Naive thymus-derived CD4-positive, alpha-beta T cell (primary cell): ENCODE data around the gene SF1. TPM values are rescaled to one million over a fixed set of nuclear protein-coding genes. Genes with fewer than 3 reads are reported as not detected.

Experiments
- ATAC-seq: fragments of 150-1000 bp; cut with Tn5 transposase; 2 replicates; pipeline ENCODE4 v1.10.0; 2021; ENCODE audit warnings: mild to moderate bottlenecking, moderate library complexity
- CTCF ChIA-PET: fragments of 350-600 bp; sonication (Branson Sonifier 250); formaldehyde crosslinking; loops from one replicate; lab custom pipeline; 2021; ENCODE audit warnings: antibody characterized with exemption; lab: Charles Lee
- POLR2A ChIA-PET: fragments of 350-600 bp; sonication (Branson Sonifier 250); formaldehyde crosslinking; loops from one replicate; lab custom pipeline; 2021; ENCODE audit warnings: antibody characterized with exemption, inconsistent platforms; lab: Charles Lee
- DNase-seq, 9 donors: peaks; one replicate each; pipeline versions ENCODE4 v3.0.0 to v3.0.0-alpha.2; 2020 to 2022; ENCODE audit warnings: mixed read lengths in 1 of 9
- H3K27ac ChIP-seq: one replicate; pipeline ENCODE4 v1.7.0; 2013; ENCODE audit warnings: mild to moderate bottlenecking, low read depth, low read length, moderate library complexity
- H3K27me3 ChIP-seq, 2 donors: one replicate each; pipeline ENCODE4 v1.7.0; 2013; ENCODE audit warnings: low read length in 2 of 2, mild to moderate bottlenecking in 2 of 2, moderate library complexity in 2 of 2; ENCODE audit not compliant: control insufficient read depth in 2 of 2, insufficient read depth in 2 of 2
- H3K36me3 ChIP-seq, 3 experiments: 1 replicate in 2 of 3; 2 replicates in 1 of 3; pipeline ENCODE4 v1.7.0; 2013; ENCODE audit warnings: low read length in 3 of 3, mild to moderate bottlenecking in 3 of 3, moderate library complexity in 1 of 3; ENCODE audit not compliant: insufficient read depth in 3 of 3, control insufficient read depth in 2 of 3
- H3K4me1 ChIP-seq, 2 donors: one replicate each; pipeline ENCODE4 v1.7.0; 2013; ENCODE audit warnings: low read length in 2 of 2, mild to moderate bottlenecking in 2 of 2, moderate library complexity in 1 of 2; ENCODE audit not compliant: control insufficient read depth in 2 of 2, insufficient read depth in 2 of 2
- H3K4me3 ChIP-seq: 2 replicates; pipeline ENCODE4 v1.7.0; 2013; ENCODE audit warnings: mild to moderate bottlenecking, low read length
- H3K9me3 ChIP-seq, 3 experiments: 1 replicate in 2 of 3; 2 replicates in 1 of 3; pipeline ENCODE4 v1.7.0; 2013; ENCODE audit warnings: low read length in 3 of 3; ENCODE audit not compliant: control insufficient read depth in 2 of 3
- H3K27ac Mint-ChIP-seq, 9 donors: one replicate each; pipeline ENCODE4 v1.8.0; 2020 to 2022; ENCODE audit warnings: mixed read lengths in 9 of 9, mild to moderate bottlenecking in 8 of 9, moderate library complexity in 5 of 9, inconsistent platforms in 2 of 9
- H3K27me3 Mint-ChIP-seq, 5 donors: one replicate each; pipeline ENCODE4 v1.8.0; 2021 to 2022; ENCODE audit warnings: mixed read lengths in 5 of 5, mild to moderate bottlenecking in 1 of 5
- H3K36me3 Mint-ChIP-seq, 5 donors: one replicate each; pipeline ENCODE4 v1.8.0; 2020 to 2022; ENCODE audit warnings: mixed read lengths in 5 of 5, mild to moderate bottlenecking in 3 of 5, inconsistent platforms in 1 of 5
- H3K4me1 Mint-ChIP-seq, 7 donors: one replicate each; pipeline ENCODE4 v1.8.0; 2020 to 2022; ENCODE audit warnings: mixed read lengths in 7 of 7, mild to moderate bottlenecking in 3 of 7, inconsistent platforms in 1 of 7
- H3K4me3 Mint-ChIP-seq, 10 donors: one replicate each; pipeline ENCODE4 v1.8.0; 2020 to 2022; ENCODE audit warnings: mild to moderate bottlenecking in 10 of 10, mixed read lengths in 10 of 10, moderate library complexity in 6 of 10, inconsistent platforms in 2 of 10
- H3K9me3 Mint-ChIP-seq, 11 donors: one replicate each; pipeline ENCODE4 v1.8.0; 2020 to 2022; ENCODE audit warnings: mixed read lengths in 11 of 11, mild to moderate bottlenecking in 4 of 11, inconsistent platforms in 1 of 11, moderate library complexity in 1 of 11
- intact Hi-C, 2 donors: fragments of 100-400 bp; cut with micrococcal nuclease; formaldehyde crosslinking; loops; one replicate each; pipeline ENCODE4 v1.15.1; 2023
- polyA plus RNA-seq, 2 donors: library from polyadenylated mRNA; unstranded; fragments of 300-500 nt; fragmentation: Illumina TruSeq; gene quantifications; one replicate each; pipeline ENCODE4 v1.2.3, GENCODE V29; 2021
- total RNA-seq, 6 experiments: library from RNA in 5 of 6; stranded (reverse) in 5 of 6; gene quantifications; 1 replicate in 5 of 6; 2 replicates in 1 of 6; pipeline ENCODE4 v1.2.3 and lab custom pipeline; 2021 to 2026

The SF1 gene
- total and polyA plus RNA-seq, 7 experiments from 2014 or later: 101 to 1,612 (median 901) TPM

DNA sequence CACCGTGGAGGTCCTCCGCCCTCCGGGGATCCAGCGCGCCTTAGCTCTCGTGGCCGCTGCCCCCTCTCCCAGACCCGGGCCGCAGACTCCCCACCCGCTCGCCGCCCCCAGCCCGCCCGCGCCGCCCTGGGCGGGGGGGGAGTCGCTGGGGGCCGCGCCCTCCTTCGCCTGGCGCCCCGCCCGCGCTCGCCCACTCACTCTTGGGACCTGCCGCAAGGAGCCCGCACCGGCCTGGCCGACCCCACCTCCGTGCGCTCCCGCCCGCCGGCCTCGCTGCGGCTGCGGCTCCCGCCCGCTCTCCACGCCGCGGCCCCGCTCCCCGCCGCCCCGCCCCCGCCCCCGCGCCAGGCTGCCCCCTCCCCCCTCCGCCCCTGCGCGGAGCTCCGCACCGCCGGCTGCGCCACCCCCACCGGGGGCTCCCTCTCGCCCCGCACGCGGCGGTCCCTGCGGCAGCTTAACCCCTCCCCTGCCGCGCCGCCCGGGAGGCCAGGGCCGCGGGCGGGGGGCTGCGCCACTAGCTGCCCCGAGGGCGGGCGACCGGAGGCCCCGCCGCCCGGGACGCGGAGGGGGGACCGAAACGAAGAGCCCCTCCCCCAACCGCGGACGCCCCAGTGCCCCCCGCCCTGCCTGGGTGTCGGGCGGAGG lies 33.7 kb downstream of the SF1 start:
- peak overlapping the region; percentile 97 for H3K27ac ChIP-seq
- peaks cover 7 to 40% (median 8%) of the 10 kb centered on the region in 3 experiments for H3K36me3 ChIP-seq
- ChIA-PET CTCF (interaction anchor here (0.6 to 18.4 kb wide), 12 partner anchors 8 to 427 kb away, joined by 3 to 305 read pairs (median 4); partner anchors contain the start of genes MAP4K2, PRDX5, PYGM and SF1), POLR2A (interaction anchor here (0.6 to 39.7 kb wide), 43 partner anchors 8 to 1903 kb away, joined by 3 to 1956 read pairs (median 5); partner anchors contain the start of genes ARL2, ATG2A, CDC42BPG and EHD1)
- H3K9me3 ChIP-seq: no peaks in the 10 kb centered on the region
- peak overlapping the region; percentile 94 to 100 (median 99) for H3K27ac Mint-ChIP-seq
- ATAC-seq (peak; percentile 2), DNase-seq (peak in 3 of 9 donors; percentile 49 to 69 (median 61))
- H3K9me3 Mint-ChIP-seq: peaks cover 0 to 5% (median 0%) of the 10 kb centered on the region in 11 donors
- intact Hi-C loops: loop anchor here (1.0 to 10.0 kb wide), 8 partner anchors 34 to 502 kb away; partner anchors contain the start of genes ZNHIT2 (in 2 of the 2), ARL2 (in 1 of the 2), ATG2A (in 1 of the 2) and EHD1 (in 1 of the 2)
- H3K36me3 Mint-ChIP-seq: peaks cover 4 to 13% (median 7%) of the 10 kb centered on the region in 5 donors
- no peaks in the 10 kb centered on the region for H3K27me3 ChIP-seq
- peak overlapping the region; percentile 98 for H3K4me3 ChIP-seq
- no peaks in the 10 kb centered on the region for H3K27me3 Mint-ChIP-seq
- H3K4me1 Mint-ChIP-seq: peaks cover 18 to 42% (median 35%) of the 10 kb centered on the region in 7 donors
- H3K4me3 Mint-ChIP-seq: peak overlapping the region; percentile 95 to 100 (median 98)
- peaks cover 9 to 16% of the 10 kb centered on the region in 2 donors for H3K4me1 ChIP-seq

DNA sequence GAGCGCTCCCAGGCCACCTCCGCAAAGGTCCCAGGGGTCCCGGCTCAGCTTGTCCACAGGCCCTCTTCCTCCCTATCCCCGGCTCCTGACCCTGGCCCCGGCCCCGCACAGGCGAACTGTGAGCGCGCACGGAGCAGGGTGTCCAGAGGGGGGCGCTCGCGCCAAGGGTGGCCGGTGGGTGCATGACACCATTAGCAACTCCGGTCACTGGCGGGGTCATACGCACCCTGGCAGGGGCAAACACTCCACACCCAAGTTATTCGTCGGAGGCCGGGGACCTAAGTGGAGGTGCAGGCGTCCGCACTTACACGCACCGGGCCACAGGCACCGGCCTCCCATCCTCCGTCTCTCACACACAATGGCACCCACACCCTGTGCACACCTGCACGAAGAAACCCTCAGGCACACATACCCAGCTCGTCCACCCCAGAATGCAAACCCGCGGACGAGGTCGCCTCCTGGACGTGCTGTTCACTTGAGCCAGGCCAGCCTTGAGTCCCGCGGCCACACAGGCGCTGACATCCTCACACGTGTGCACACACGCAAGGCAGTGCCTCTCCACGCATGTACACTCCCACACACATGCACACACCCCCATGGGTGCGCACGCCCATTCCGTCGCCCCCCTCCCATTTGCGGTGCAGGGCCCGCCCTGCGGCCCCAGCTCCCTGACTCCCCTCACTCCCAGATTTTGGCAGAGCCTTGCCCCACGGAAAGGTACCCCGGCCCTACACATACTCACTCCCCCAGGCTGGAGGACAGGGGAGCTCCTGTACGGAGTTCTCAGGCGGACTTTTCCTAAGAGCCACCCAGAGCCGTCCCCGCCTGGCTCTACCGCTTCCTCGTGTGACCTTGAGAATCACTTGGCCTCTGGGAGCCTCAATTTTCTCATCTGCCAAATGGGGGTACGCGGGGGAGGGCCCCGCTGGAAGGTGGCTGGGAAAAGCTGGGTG lies 34.5 kb downstream of the SF1 start, which contains the start of gene RASGRP2:
RASGRP2 (minus strand) TSS at position 552 of the 953 bp plus-strand sequence. CDS start 1,276 bp downstream, outside the sequence.
- H3K36me3 Mint-ChIP-seq: peaks cover 4 to 18% (median 11%) of the 10 kb centered on the region in 5 donors
- H3K27me3 ChIP-seq: no peaks in the 10 kb centered on the region
- peak within 1 kb of the TSS; percentile 94 to 100 (median 99) for H3K27ac Mint-ChIP-seq
- DNase-seq (peak; percentile 87 to 94 (median 92)), ATAC-seq (peak; percentile 70)
- peaks cover 0 to 5% (median 0%) of the 10 kb centered on the region in 11 donors for H3K9me3 Mint-ChIP-seq
- ChIA-PET CTCF (interaction anchor here (0.6 to 18.4 kb wide), 17 partner anchors 9 to 549 kb away, joined by 3 to 305 read pairs (median 4); partner anchors contain the start of genes MAP4K2, PRDX5, PYGM and SF1), POLR2A (interaction anchor here (0.6 to 39.7 kb wide), 37 partner anchors 7 to 1903 kb away, joined by 3 to 1956 read pairs (median 6); partner anchors contain the start of genes ARL2, ATG2A, CCDC88B and CDC42BPG)
- peak within 1 kb of the TSS; percentile 97 for H3K27ac ChIP-seq
- intact Hi-C loops: loop anchor here (1.0 to 10.0 kb wide), 15 partner anchors 20 to 379 kb away; partner anchors contain the start of genes MEN1 (in 2 of the 2), ZNHIT2 (in 2 of the 2), ARL2 (in 1 of the 2) and CDC42BPG (in 1 of the 2)
- H3K9me3 ChIP-seq: no peaks in the 10 kb centered on the region
- peaks cover 9 to 16% of the 10 kb centered on the region in 2 donors for H3K4me1 ChIP-seq
- no peaks in the 10 kb centered on the region for H3K27me3 Mint-ChIP-seq
- peak within 1 kb of the TSS; percentile 89 to 100 (median 98) for H3K4me3 Mint-ChIP-seq
- H3K4me1 Mint-ChIP-seq: peaks cover 18 to 49% (median 39%) of the 10 kb centered on the region in 7 donors
- H3K4me3 ChIP-seq: peak within 1 kb of the TSS; percentile 98
- H3K36me3 ChIP-seq: peaks cover 7 to 48% (median 8%) of the 10 kb centered on the region in 3 experiments

DNA sequence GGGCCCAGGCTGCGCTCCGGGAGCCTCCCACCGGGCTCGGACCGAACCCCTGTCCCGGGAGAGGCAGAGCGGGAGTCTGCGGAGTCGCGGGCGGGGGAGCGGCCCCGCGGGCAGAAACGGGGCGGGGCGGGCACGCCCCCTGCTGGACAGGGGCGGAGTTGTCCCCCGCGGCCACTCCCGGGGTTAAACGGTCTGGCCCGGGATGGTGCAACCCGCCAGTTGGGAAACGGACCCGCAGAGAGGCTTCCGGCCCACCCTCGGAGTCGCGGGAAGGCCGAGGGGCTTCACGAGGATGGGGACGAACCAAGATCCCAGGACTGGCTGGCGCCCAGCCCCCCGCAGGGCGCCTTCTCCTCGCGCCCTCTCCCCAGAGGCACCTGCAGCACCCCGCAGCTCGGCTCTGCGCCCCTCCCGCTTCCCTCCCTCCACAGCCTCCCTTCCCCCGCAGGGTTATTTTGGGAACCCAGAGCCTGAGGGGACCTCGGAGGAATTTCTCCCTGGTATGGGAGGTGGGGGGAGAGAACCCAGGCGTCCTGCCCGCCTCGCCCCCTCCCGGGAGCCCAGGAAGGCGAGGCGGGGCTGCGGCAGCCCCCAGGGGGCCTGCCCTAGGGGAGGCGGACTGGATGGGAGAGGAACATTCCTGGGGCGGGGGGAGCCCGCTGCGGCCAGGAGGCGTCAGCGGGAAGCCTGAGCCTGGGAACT lies 35.3 kb downstream of the SF1 start:
- peaks cover 7 to 54% (median 8%) of the 10 kb centered on the region in 3 experiments for H3K36me3 ChIP-seq
- peak; percentile 60 to 91 (median 78) for DNase-seq
- H3K9me3 ChIP-seq: no peaks in the 10 kb centered on the region
- peak overlapping the region; percentile 98 for H3K4me3 ChIP-seq
- H3K4me1 ChIP-seq: peaks cover 9 to 16% of the 10 kb centered on the region in 2 donors
- no peaks in the 10 kb centered on the region for H3K27me3 ChIP-seq
- H3K27me3 Mint-ChIP-seq: no peaks in the 10 kb centered on the region
- peak overlapping the region; percentile 97 for H3K27ac ChIP-seq
- ChIA-PET CTCF (interaction anchor here (0.6 to 18.4 kb wide), 9 partner anchors 9 to 548 kb away, joined by 3 to 305 read pairs (median 3); partner anchors contain the start of genes MAP4K2 and PYGM), POLR2A (interaction anchor here (1.0 to 39.7 kb wide), 23 partner anchors 9 to 756 kb away, joined by 3 to 1956 read pairs (median 8); partner anchors contain the start of genes CCDC88B, EHD1, FAU and MALAT1)
- intact Hi-C loops: loop anchor here (1.0 to 10.0 kb wide), 12 partner anchors 20 to 380 kb away; partner anchors contain the start of genes NRXN2 (in 2 of the 2), ARL2 (in 1 of the 2), CDC42BPG (in 1 of the 2) and FAU (in 1 of the 2)
- ATAC-seq: peak; percentile 45
- H3K36me3 Mint-ChIP-seq: peaks cover 4 to 19% (median 11%) of the 10 kb centered on the region in 5 donors
- H3K4me1 Mint-ChIP-seq: peaks cover 18 to 47% (median 39%) of the 10 kb centered on the region in 7 donors
- H3K4me3 Mint-ChIP-seq: peak overlapping the region in 9 of 10 donors; percentile 89 to 99 (median 97)
- peaks cover 0 to 5% (median 0%) of the 10 kb centered on the region in 11 donors for H3K9me3 Mint-ChIP-seq
- peak overlapping the region in 5 of 9 donors; percentile 88 to 100 (median 98) for H3K27ac Mint-ChIP-seq

DNA sequence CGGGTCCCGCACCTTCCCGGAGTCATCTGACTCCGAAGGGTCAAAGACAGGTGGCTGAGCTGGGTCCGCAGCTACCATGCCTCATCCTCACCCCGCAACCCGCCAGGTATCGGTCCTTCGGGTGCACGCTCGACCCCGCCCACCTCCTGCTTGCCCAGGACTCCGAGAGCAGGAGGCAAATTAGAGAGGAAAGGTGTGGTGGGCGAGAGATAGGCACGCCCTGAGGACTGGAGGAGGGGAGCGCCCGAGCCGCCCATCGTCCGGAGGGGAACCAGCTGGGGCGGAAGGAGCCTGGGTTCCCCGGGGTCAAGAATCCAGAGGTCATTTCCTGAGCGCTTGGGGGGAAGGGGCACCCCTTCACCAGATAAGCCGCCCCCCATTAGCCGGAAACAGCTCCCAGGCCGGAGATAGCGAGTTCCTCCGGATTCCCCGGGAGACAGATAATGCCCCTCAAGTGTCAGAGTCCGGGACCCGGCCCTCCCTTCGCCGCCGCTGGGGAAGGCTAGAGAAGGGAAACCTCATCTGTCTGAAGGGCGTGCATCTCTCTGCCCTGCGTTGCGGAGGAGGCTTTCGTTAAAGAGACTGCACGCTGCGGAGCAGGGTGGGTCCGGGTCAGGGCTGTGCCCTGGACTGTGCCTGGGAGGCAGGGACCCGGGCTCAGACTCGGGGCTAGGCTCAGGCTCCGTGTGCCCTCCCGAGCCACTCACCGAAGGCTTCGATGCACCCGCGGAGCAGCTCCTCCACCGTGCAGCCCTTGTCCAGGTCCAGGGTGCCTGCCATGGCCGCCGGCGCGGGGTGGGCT lies 36.1 kb downstream of the SF1 start:
- peak overlapping the region; percentile 97 for H3K27ac ChIP-seq
- H3K4me1 Mint-ChIP-seq: peaks cover 20 to 46% (median 37%) of the 10 kb centered on the region in 7 donors

More for the DNA sequence above, 36.1 kb downstream of the SF1 start:
- ChIA-PET CTCF (interaction anchor here (0.8 to 18.4 kb wide), 7 partner anchors 8 to 53 kb away, joined by 3 to 305 read pairs (median 3); partner anchors contain the start of genes PYGM and SF1), POLR2A (interaction anchor here (0.8 to 39.7 kb wide), 12 partner anchors 8 to 389 kb away, joined by 3 to 1956 read pairs (median 4); partner anchors contain the start of genes MAP4K2, NRXN2, PYGM and SF1)
- H3K27ac Mint-ChIP-seq: peak overlapping the region in 7 of 9 donors; percentile 48 to 86 (median 76)
- ATAC-seq (no peak), DNase-seq (no peak)
- no peaks in the 10 kb centered on the region for H3K27me3 ChIP-seq
- H3K9me3 Mint-ChIP-seq: peaks cover 0 to 5% (median 0%) of the 10 kb centered on the region in 11 donors
- intact Hi-C loops: loop anchor here (1.0 to 10.0 kb wide), 4 partner anchors 19 to 381 kb away; partner anchors contain the start of genes ARL2 (in 1 of the 2), FAU (in 1 of the 2), MRPL49 (in 1 of the 2) and NRXN2 (in 1 of the 2)
- peak overlapping the region; percentile 72 to 99 (median 81) for H3K4me3 Mint-ChIP-seq
- H3K9me3 ChIP-seq: no peaks in the 10 kb centered on the region
- peaks cover 7 to 61% (median 8%) of the 10 kb centered on the region in 3 experiments for H3K36me3 ChIP-seq
- H3K36me3 Mint-ChIP-seq: peaks cover 4 to 20% (median 11%) of the 10 kb centered on the region in 5 donors
- H3K4me3 ChIP-seq: peak overlapping the region; percentile 98
- no peaks in the 10 kb centered on the region for H3K27me3 Mint-ChIP-seq
- peaks cover 9 to 16% of the 10 kb centered on the region in 2 donors for H3K4me1 ChIP-seq
